ENCODE measurements around the gene ODF2. TPM values are rescaled to one million over a fixed set of nuclear protein-coding genes. Genes with fewer than 3 reads are reported as not detected.

ODF2 gene
- total and polyA plus RNA-seq, 2 of the 13 experiments (the other 11 are each of a cell fraction or from before 2014, with no cell fraction given), result 9.8 to 31.3 TPM

DNA sequence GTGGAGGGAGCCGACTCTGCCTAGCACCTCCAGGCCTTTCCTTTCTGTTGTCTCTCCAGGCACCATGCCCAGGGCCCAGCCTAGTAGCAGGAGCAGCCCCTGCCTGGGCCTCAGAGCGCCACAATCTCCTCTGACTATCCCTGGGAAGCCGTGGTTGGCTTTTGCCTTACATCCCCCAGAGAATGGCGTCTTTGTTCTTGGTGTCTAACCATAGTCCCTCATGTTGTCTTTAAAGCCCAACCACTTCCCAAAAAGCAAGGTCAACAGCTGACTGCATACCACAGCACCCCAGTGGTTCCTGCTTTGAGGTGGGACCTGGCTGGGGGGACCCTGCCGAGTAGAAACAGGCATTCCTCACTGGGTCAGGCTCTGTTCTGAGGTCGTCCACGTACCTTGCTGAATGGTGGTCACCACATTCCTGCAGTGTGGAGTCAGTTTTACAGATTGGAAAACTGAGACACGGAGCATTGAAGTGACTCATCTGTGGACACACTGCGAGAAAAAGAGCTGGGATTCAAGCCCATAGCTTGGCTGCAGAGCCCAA, 48.9 kb upstream of the ODF2 start (continued):
- TF ChIP-seq CSRNP2 (CRISPR knock-in tag; conservative IDR thresholded peaks at IDR 0.05; ENCODE audit: low read depth), result no peak
- TF ChIP-seq, protein P1, sequence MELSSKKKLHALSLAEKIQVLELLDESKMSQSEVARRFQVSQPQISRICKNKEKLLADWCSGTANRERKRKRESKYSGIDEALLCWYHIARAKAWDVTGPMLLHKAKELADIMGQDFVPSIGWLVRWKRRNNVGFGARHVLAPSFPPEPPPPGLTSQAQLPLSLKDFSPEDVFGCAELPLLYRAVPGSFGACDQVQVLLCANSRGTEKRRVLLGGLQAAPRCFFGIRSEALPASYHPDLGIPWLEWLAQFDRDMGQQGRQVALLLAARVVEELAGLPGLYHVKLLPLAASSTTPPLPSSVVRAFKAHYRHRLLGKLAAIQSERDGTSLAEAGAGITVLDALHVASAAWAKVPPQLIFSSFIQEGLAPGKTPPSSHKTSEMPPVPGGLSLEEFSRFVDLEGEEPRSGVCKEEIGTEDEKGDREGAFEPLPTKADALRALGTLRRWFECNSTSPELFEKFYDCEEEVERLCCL (CRISPR knock-in tag; IDR thresholded peaks at IDR 0.05; ENCODE audit: borderline replicate concordance), result no peak
- no peak for TF ChIP-seq ZNF12 (CRISPR knock-in tag; IDR thresholded peaks at IDR 0.05)
- TF ChIP-seq FOSL2 (CRISPR knock-in tag; IDR thresholded peaks at IDR 0.05), result peak; percentile 81
- TF ChIP-seq SP1 (IDR thresholded peaks at IDR 0.05), result no peak
- TF ChIP-seq SP1 (CRISPR knock-in tag; IDR thresholded peaks at IDR 0.05), result 0 out of 2 replicates have a peak, but pooled peaks have one; percentile 22
- TF ChIP-seq ZC3H4 (CRISPR knock-in tag; IDR thresholded peaks at IDR 0.05; ENCODE audit: borderline replicate concordance), result no peak
- no peak for TF ChIP-seq NFE2L1 (CRISPR knock-in tag; IDR thresholded peaks at IDR 0.05; ENCODE audit: borderline replicate concordance)
- no peak for TF ChIP-seq BCLAF1 (IDR thresholded peaks at IDR 0.05)
- no peak for TF ChIP-seq NKX3-1 (CRISPR knock-in tag; IDR thresholded peaks at IDR 0.05)
- TF ChIP-seq ZNF713 (CRISPR knock-in tag; IDR thresholded peaks at IDR 0.05), result no peak
- TF ChIP-seq SAFB2 (CRISPR knock-in tag; IDR thresholded peaks at IDR 0.05; ENCODE audit: borderline replicate concordance, low read depth), result 0 out of 2 replicates have a peak, but pooled peaks have one; percentile 27
- TF ChIP-seq ZSCAN12 (CRISPR knock-in tag; IDR thresholded peaks at IDR 0.05), result no peak

All from HepG2 (cell line).